ENCODE measurements around the gene PRRC1. TPM values are rescaled to one million over a fixed set of nuclear protein-coding genes. Genes with fewer than 3 reads are reported as not detected.
A peak's percentile ranks its signal among the peaks of the same experiment; 100 is the strongest.

Gene PRRC1
- total RNA-seq, 4 donors from 2014 or later: 9.7 to 17.8 (median 10.3) TPM

- in situ Hi-C loops (cut with MboI; ENCODE audit: low sequenced_read_pairs in 4 of 4) (loop anchor here in 2 of 4 donors (25.0 kb wide), 3 partner anchors 329 to 954 kb away; partner anchors contain the start of gene SLC12A2 (in 2 of the 2)), intact Hi-C loops (cut with DNase I; ENCODE audit: low total_unique reads) (no loop called here)
Observed at GRCh38 chr5:127558273-127558672, 40.8 kb downstream of the PRRC1 start.

GRCh38 chr5:127561254-127561653 is 43.8 kb downstream of the PRRC1 start:
- TF ChIP-seq CTCF (IDR thresholded peaks at IDR 0.05 in 4 of 5, conservative IDR thresholded peaks at IDR 0.05 in 1 of 5) (no peak), POLR2A (IDR thresholded peaks at IDR 0.05) (no peak)
- no peak for DNase-seq
- intact Hi-C loops (cut with DNase I; ENCODE audit: low total_unique reads) (loop anchor here (5.0 kb wide), 2 partner anchors 136 to 316 kb away; no protein-coding TSS in a partner anchor), in situ Hi-C loops (cut with MboI; ENCODE audit: low sequenced_read_pairs in 4 of 4) (loop anchor here (5.0 to 25.0 kb wide), 5 partner anchors 164 to 951 kb away; partner anchors contain the start of gene SLC12A2 (in 2 of the 4))
- H3K4me1 ChIP-seq: peaks cover 15 to 25% of the 10 kb centered on the region in 2 donors
- H3K27ac ChIP-seq: no peak overlapping the region
- H3K9me3 ChIP-seq: no peaks in the 10 kb centered on the region
- no peaks in the 10 kb centered on the region for H3K27me3 ChIP-seq
- no peak overlapping the region for H3K4me3 ChIP-seq
- no peak for ATAC-seq
- H3K36me3 ChIP-seq: no peaks in the 10 kb centered on the region

More at GRCh38 chr5:127558273-127558672, 40.8 kb downstream of the PRRC1 start:
- no peaks in the 10 kb centered on the region for H3K27me3 ChIP-seq
- no peaks in the 10 kb centered on the region for H3K9me3 ChIP-seq
- no peak overlapping the region for H3K27ac ChIP-seq
- DNase-seq: no peak
- no peak overlapping the region for H3K4me3 ChIP-seq
- peaks cover 0 to 7% of the 10 kb centered on the region in 2 donors for H3K36me3 ChIP-seq
- TF ChIP-seq CTCF (IDR thresholded peaks at IDR 0.05 in 4 of 5, conservative IDR thresholded peaks at IDR 0.05 in 1 of 5) (no peak), POLR2A (IDR thresholded peaks at IDR 0.05) (no peak)
- ATAC-seq: no peak
- peaks cover 15 to 23% of the 10 kb centered on the region in 2 donors for H3K4me1 ChIP-seq

- peak in 1 of 2 donors; percentile 72 for ATAC-seq
- in situ Hi-C loops (cut with MboI; ENCODE audit: low sequenced_read_pairs in 4 of 4): loop anchor here (5.0 to 25.0 kb wide), 5 partner anchors 163 to 950 kb away; partner anchors contain the start of gene SLC12A2 (in 2 of the 4)
- TF ChIP-seq CTCF (IDR thresholded peaks at IDR 0.05 in 4 of 5, conservative IDR thresholded peaks at IDR 0.05 in 1 of 5): peak in 4 of 5 experiments; percentile 12 to 50 (median 27)
- TF ChIP-seq POLR2A (IDR thresholded peaks at IDR 0.05): no peak
Observed at GRCh38 chr5:127562252-127562651, 44.8 kb downstream of the PRRC1 start.

GRCh38 chr5:127563136-127563535 is 45.7 kb downstream of the PRRC1 start:
- no peak overlapping the region for H3K27ac ChIP-seq
- H3K9me3 ChIP-seq: no peaks in the 10 kb centered on the region
- in situ Hi-C loops (cut with MboI; ENCODE audit: low sequenced_read_pairs in 4 of 4) (loop anchor here (5.0 to 25.0 kb wide), 5 partner anchors 162 to 949 kb away; partner anchors contain the start of gene SLC12A2 (in 2 of the 4)), intact Hi-C loops (cut with DNase I; ENCODE audit: low total_unique reads) (loop anchor here (5.0 kb wide), 2 partner anchors 134 to 314 kb away; no protein-coding TSS in a partner anchor)
- TF ChIP-seq CTCF (IDR thresholded peaks at IDR 0.05 in 4 of 5, conservative IDR thresholded peaks at IDR 0.05 in 1 of 5): no peak
- no peak for TF ChIP-seq POLR2A (IDR thresholded peaks at IDR 0.05)
- H3K36me3 ChIP-seq: no peaks in the 10 kb centered on the region
- H3K27me3 ChIP-seq: no peaks in the 10 kb centered on the region
- no peak for ATAC-seq
- no peak for DNase-seq
- peaks cover 12 to 25% of the 10 kb centered on the region in 2 donors for H3K4me1 ChIP-seq
- H3K4me3 ChIP-seq: no peak overlapping the region

More at GRCh38 chr5:127562252-127562651, 44.8 kb downstream of the PRRC1 start:
- no peaks in the 10 kb centered on the region for H3K9me3 ChIP-seq
- no peaks in the 10 kb centered on the region for H3K27me3 ChIP-seq
- DNase-seq: peak in 1 of 2 donors; percentile 14
- H3K4me3 ChIP-seq: no peak overlapping the region
- intact Hi-C loops (cut with DNase I; ENCODE audit: low total_unique reads): loop anchor here (5.0 kb wide), 2 partner anchors 135 to 315 kb away; no protein-coding TSS in a partner anchor
- H3K36me3 ChIP-seq: no peaks in the 10 kb centered on the region
- peaks cover 12 to 25% of the 10 kb centered on the region in 2 donors for H3K4me1 ChIP-seq
- no peak overlapping the region for H3K27ac ChIP-seq
